ENCODE data around the gene KLK8. TPM values are rescaled to one million over a fixed set of nuclear protein-coding genes. Genes with fewer than 3 reads are reported as not detected.

Gene KLK8, protein sequence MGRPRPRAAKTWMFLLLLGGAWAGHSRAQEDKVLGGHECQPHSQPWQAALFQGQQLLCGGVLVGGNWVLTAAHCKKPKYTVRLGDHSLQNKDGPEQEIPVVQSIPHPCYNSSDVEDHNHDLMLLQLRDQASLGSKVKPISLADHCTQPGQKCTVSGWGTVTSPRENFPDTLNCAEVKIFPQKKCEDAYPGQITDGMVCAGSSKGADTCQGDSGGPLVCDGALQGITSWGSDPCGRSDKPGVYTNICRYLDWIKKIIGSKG
- total RNA-seq (not detected), polyA plus RNA-seq (0.07 TPM)
- long read RNA-seq, donor 1, result 0 reads
- long read RNA-seq, donor 2, result 0 reads
- long read RNA-seq, donor 3, result 0 reads
- long read RNA-seq, donor 4, result 0 reads

DNA sequence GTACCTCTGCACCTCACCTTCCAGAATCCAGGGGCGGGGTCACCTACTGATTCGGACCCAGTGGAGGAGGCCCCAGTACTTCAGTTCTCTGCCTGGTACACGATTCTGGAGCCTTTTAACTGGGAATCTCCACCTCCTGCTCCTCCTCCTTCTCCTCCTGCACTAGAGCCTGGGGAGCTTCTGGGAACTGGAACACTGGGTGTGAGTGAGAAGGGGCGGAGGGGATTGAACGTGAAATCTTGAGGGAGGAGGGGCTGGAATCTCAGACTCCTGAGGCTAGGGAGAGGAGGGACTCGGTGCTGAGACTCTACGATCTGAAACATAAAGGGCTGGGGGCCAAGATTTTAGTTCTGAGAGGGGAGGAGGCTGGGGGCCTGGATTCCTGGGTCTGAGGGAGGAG lies at the start of gene KLK8:
Gene KLK8, minus strand, starts transcription at position 90 of the 400 bp plus-strand sequence. CDS start 437 bp downstream, outside the sequence.
- H3K4me3 ChIP-seq (ENCODE audit: low read length), result no peak within 1 kb of the TSS
- H3K9me3 ChIP-seq (ENCODE audit: control insufficient read depth, low read length), result no peaks in the 10 kb centered on the region
- H3K27ac ChIP-seq (ENCODE audit: low read length), result no peak within 1 kb of the TSS
- intact Hi-C loops (cut with DNase I), result no loop called here
- H3K27me3 ChIP-seq (ENCODE audit: control insufficient read depth, insufficient read depth), result no peaks in the 10 kb centered on the region
- DNase-seq (no peak), ATAC-seq (no peak)
- no peaks in the 10 kb centered on the region for H3K4me1 ChIP-seq (ENCODE audit: control insufficient read depth, insufficient read depth, low read length)
- WGBS, result 20% methylated on average over 7 of the region's 7 CpGs

- no peak for DNase-seq
- H3K9me3 ChIP-seq (ENCODE audit: control insufficient read depth, low read length), result no peaks in the 10 kb centered on the region
- no peak for ATAC-seq
- WGBS, result 14% methylated on average over 4 of the region's 4 CpGs
- H3K27ac ChIP-seq (ENCODE audit: low read length), result no peak overlapping the region
- no peaks in the 10 kb centered on the region for H3K27me3 ChIP-seq (ENCODE audit: control insufficient read depth, insufficient read depth)
- intact Hi-C loops (cut with DNase I), result no loop called here
- no peaks in the 10 kb centered on the region for H3K4me1 ChIP-seq (ENCODE audit: control insufficient read depth, insufficient read depth, low read length)
- no peak overlapping the region for H3K4me3 ChIP-seq (ENCODE audit: low read length)
Observed at GRCh38 chr19:51047031-51047335, 45.6 kb upstream of the KLK8 start.

GRCh38 chr19:51044327-51044726 lies 42.9 kb upstream of the KLK8 start:
- Histone ChIP-seq H3K27ac (ENCODE audit: low read length) (no peak overlapping the region), H3K27me3 (ENCODE audit: control insufficient read depth, insufficient read depth) (no peaks in the 10 kb centered on the region), H3K4me3 (ENCODE audit: low read length) (no peak overlapping the region), H3K9me3 (ENCODE audit: control insufficient read depth, low read length) (no peaks in the 10 kb centered on the region), H3K4me1 (ENCODE audit: control insufficient read depth, insufficient read depth, low read length) (no peaks in the 10 kb centered on the region)
- no peak for DNase-seq
- intact Hi-C loops (cut with DNase I), result no loop called here
- 82% methylated on average over 11 of the region's 11 CpGs for WGBS
- ATAC-seq, result no peak

- 83% methylated on average over 9 of the region's 9 CpGs for whole genome bisulfite sequencing
- no peak overlapping the region for H3K4me3 ChIP-seq (ENCODE audit: low read length)
- DNase-seq (no peak), ATAC-seq (no peak)
- H3K27ac ChIP-seq (ENCODE audit: low read length), result no peak overlapping the region
- intact Hi-C loops (cut with DNase I), result no loop called here
- H3K27me3 ChIP-seq (ENCODE audit: control insufficient read depth, insufficient read depth), result no peaks in the 10 kb centered on the region
- H3K9me3 ChIP-seq (ENCODE audit: control insufficient read depth, low read length), result no peaks in the 10 kb centered on the region
- H3K4me1 ChIP-seq (ENCODE audit: control insufficient read depth, insufficient read depth, low read length), result no peaks in the 10 kb centered on the region
Observed at GRCh38 chr19:51043497-51043896, 42.1 kb upstream of the KLK8 start.

GRCh38 chr19:51040151-51040550 lies 38.7 kb upstream of the KLK8 start:
- DNase-seq (no peak), ATAC-seq (no peak)
- no peaks in the 10 kb centered on the region for H3K4me1 ChIP-seq (ENCODE audit: control insufficient read depth, insufficient read depth, low read length)
- no peaks in the 10 kb centered on the region for H3K9me3 ChIP-seq (ENCODE audit: control insufficient read depth, low read length)
- 91% methylated on average over 6 of the region's 6 CpGs for WGBS
- no peaks in the 10 kb centered on the region for H3K27me3 ChIP-seq (ENCODE audit: control insufficient read depth, insufficient read depth)
- H3K27ac ChIP-seq (ENCODE audit: low read length), result no peak overlapping the region
- H3K4me3 ChIP-seq (ENCODE audit: low read length), result no peak overlapping the region
- intact Hi-C loops (cut with DNase I), result no loop called here

DNA sequence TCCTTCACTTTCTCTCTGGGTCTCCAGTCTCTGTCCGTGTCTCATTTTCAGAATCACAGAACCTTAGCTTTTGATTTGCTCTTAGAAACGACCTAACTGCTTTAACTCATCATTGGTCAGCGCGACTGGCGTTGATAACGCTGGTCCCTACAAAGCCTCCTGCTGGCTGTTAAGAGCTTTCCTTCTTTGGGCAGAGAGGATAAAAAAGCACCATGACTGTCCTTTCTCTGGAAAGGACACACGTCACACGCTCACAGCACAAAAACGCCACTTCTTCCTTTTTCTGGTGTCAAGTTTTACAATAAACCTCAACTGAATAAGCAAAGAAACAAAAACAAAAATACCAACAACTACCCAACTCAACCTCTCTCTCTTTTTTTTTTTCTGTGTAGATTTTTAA lies 35.1 kb upstream of the KLK8 start:
- ATAC-seq, result no peak
- intact Hi-C loops (cut with DNase I), result no loop called here
- 29% methylated on average over 9 of the region's 9 CpGs for WGBS
- no peak for DNase-seq
- no peaks in the 10 kb centered on the region for H3K4me1 ChIP-seq (ENCODE audit: control insufficient read depth, insufficient read depth, low read length)
- H3K27ac ChIP-seq (ENCODE audit: low read length), result no peak overlapping the region
- H3K27me3 ChIP-seq (ENCODE audit: control insufficient read depth, insufficient read depth), result no peaks in the 10 kb centered on the region
- no peaks in the 10 kb centered on the region for H3K9me3 ChIP-seq (ENCODE audit: control insufficient read depth, low read length)
- H3K4me3 ChIP-seq (ENCODE audit: low read length), result no peak overlapping the region

- intact Hi-C loops (cut with DNase I), result no loop called here
- Histone ChIP-seq H3K4me1 (ENCODE audit: control insufficient read depth, insufficient read depth, low read length) (no peaks in the 10 kb centered on the region), H3K27me3 (ENCODE audit: control insufficient read depth, insufficient read depth) (no peaks in the 10 kb centered on the region), H3K4me3 (ENCODE audit: low read length) (no peak within 1 kb of the TSS), H3K27ac (ENCODE audit: low read length) (no peak within 1 kb of the TSS), H3K9me3 (ENCODE audit: control insufficient read depth, low read length) (no peaks in the 10 kb centered on the region)
- 46% methylated on average over 11 of the region's 11 CpGs for WGBS
- ATAC-seq, result no peak
- DNase-seq, result no peak
Observed at GRCh38 chr19:51034704-51035103, 33.3 kb upstream of the KLK8 start, which contains the start of gene KLK12. Gene KLK12, minus strand, starts transcription at chr19:51035002. Its CDS starts 381 bp downstream, at chr19:51034621.

GRCh38 chr19:51031880-51032225 lies 30.4 kb upstream of the KLK8 start:
- Histone ChIP-seq H3K9me3 (ENCODE audit: control insufficient read depth, low read length) (no peaks in the 10 kb centered on the region), H3K4me3 (ENCODE audit: low read length) (no peak overlapping the region), H3K27me3 (ENCODE audit: control insufficient read depth, insufficient read depth) (no peaks in the 10 kb centered on the region), H3K4me1 (ENCODE audit: control insufficient read depth, insufficient read depth, low read length) (no peaks in the 10 kb centered on the region), H3K27ac (ENCODE audit: low read length) (no peak overlapping the region)
- 90% methylated on average over 28 of the region's 28 CpGs for WGBS
- DNase-seq (no peak), ATAC-seq (no peak)
- intact Hi-C loops (cut with DNase I), result no loop called here

DNA sequence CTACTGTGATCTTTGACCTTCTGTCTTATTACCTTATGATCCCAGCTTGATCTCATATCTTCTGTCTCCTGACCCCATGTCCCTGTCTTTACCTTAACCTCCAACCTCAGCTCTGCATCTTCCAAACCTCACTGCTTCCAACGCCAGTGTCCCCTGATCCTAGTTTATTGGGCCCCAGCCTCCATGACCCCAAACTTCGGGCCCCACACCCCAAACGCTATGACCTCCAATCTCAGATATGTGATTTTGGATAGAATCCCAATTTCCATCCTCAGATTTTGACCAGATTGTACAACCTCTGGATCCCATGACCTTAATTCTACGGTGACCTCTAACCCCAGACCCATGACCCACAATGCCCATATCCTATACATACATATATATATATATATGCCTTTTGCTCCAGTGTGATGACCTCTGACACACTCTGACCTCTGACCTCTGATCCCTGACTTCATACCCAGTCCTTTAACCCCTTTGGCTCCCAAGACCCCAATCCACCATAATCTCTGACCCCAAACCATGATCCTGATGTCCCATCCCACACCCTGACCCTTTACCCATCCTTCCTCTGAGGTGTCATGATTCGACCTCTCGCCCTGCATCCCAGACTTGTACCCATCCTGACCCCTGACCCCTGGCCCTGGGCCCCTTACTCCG lies 29.9 kb upstream of the KLK8 start:
- no peaks in the 10 kb centered on the region for H3K27me3 ChIP-seq (ENCODE audit: control insufficient read depth, insufficient read depth)
- DNase-seq, result no peak
- no peaks in the 10 kb centered on the region for H3K4me1 ChIP-seq (ENCODE audit: control insufficient read depth, insufficient read depth, low read length)
- intact Hi-C loops (cut with DNase I), result no loop called here
- H3K4me3 ChIP-seq (ENCODE audit: low read length), result no peak overlapping the region
- WGBS, result 85% methylated on average over 7 of the region's 7 CpGs
- no peak for ATAC-seq
- H3K9me3 ChIP-seq (ENCODE audit: control insufficient read depth, low read length), result no peaks in the 10 kb centered on the region
- no peak overlapping the region for H3K27ac ChIP-seq (ENCODE audit: low read length)

- no peak overlapping the region for H3K4me3 ChIP-seq (ENCODE audit: low read length)
- DNase-seq, result no peak
- no peaks in the 10 kb centered on the region for H3K4me1 ChIP-seq (ENCODE audit: control insufficient read depth, insufficient read depth, low read length)
- no peak for ATAC-seq
- no peaks in the 10 kb centered on the region for H3K27me3 ChIP-seq (ENCODE audit: control insufficient read depth, insufficient read depth)
- intact Hi-C loops (cut with DNase I), result no loop called here
- WGBS, result 77% methylated on average over 13 of the region's 13 CpGs
- no peak overlapping the region for H3K27ac ChIP-seq (ENCODE audit: low read length)
- H3K9me3 ChIP-seq (ENCODE audit: control insufficient read depth, low read length), result no peaks in the 10 kb centered on the region
Observed at GRCh38 chr19:51030631-51031030, 29.2 kb upstream of the KLK8 start.

- intact Hi-C loops (cut with DNase I), result loop anchor here in 1 of 4 donors (5.0 to 10.0 kb wide), 2 partner anchors 63 to 135 kb away; no protein-coding TSS in a partner anchor
Observed at GRCh38 chr19:51029718-51030117, 28.3 kb upstream of the KLK8 start.

More at GRCh38 chr19:51029718-51030117, 28.3 kb upstream of the KLK8 start:
- DNase-seq (no peak), ATAC-seq (no peak)
- Histone ChIP-seq H3K4me3 (ENCODE audit: low read length) (no peak overlapping the region), H3K4me1 (ENCODE audit: control insufficient read depth, insufficient read depth, low read length) (no peaks in the 10 kb centered on the region), H3K27me3 (ENCODE audit: control insufficient read depth, insufficient read depth) (no peaks in the 10 kb centered on the region), H3K9me3 (ENCODE audit: control insufficient read depth, low read length) (no peaks in the 10 kb centered on the region), H3K27ac (ENCODE audit: low read length) (no peak overlapping the region)
- 79% methylated on average over 2 of the region's 2 CpGs for WGBS

Measured in right cardiac atrium (tissue), 5 donors.